GM12873 (cell line): ENCODE data around the gene CXCL17.

Source experiments
- CTCF ChIP-seq: IDR thresholded peaks from 2 replicates; pipeline ENCODE4 v1.5.1; 2012; ENCODE audit warnings: low read depth, mild to moderate bottlenecking, moderate library complexity, low read length, control low read depth; ENCODE audit not compliant: insufficient read depth; ENCODE audit errors: missing control alignments

Gene CXCL17

GRCh38 chr19:42411581-42412178 lies 31.1 kb downstream of the CXCL17 start:
- no peak for TF ChIP-seq CTCF

DNA sequence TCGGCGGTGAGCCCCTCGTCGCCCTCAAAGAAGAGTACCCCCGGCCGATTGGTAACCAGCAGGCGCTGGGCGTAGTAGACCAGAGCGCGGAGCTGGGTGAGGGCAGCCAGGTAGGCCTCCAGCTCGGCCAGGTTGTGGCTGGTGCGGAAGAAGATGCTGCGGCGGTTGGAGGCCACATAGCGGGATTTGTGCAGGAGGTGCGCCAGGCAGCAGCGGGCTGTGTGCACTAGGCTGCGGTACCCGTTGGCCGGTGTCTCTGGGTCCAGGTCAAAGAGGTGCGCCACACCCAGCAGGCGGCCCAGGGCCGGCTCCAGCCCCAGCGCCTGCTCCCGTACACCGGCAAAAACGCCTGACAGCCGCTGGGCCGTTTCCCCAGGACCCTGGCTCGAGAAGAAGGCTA lies 32.4 kb downstream of the CXCL17 start:
- no peak for TF ChIP-seq CTCF

DNA sequence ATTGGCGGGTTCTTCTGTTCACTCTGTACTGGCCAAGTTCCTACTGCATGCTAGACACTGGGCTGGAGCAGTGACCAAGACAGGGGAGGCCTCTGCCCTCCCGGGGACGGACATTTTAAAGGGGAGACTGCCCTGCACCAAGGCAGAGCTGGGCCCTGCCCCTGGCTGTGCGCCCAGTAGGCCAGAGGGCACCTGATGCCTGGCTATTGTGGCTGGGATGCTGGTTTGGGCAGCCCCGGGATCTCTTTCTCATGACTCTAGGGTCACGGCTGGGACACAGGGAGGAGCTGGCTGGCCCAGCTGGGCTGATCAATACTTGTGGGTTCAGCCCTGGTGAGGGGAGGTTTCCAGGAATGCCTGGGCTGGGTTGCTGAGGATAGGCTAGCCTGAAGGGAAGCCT lies 33.3 kb downstream of the CXCL17 start:
- TF ChIP-seq CTCF = no peak

DNA sequence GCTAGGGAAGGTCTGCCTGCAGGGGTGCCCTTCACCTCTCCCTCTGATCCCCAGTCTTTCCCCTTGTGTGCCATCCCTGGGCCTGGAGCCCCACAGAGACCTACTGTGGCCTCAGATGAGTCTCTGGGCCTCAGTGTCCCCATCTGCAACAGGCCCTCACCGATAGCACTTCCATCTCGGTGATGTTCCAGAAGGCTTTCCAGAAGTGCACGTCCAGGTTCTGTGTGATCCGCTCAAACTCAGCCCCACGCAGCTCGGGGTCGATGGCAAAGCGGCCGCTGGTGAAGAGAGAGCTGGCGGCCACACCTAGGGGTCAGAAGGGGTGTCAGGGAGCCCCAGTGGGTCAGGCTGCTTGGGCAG lies 35.0 kb downstream of the CXCL17 start:
- TF ChIP-seq CTCF = no peak

GRCh38 chr19:42407085-42407815 lies 35.5 kb downstream of the CXCL17 start:
- TF ChIP-seq CTCF = no peak

DNA sequence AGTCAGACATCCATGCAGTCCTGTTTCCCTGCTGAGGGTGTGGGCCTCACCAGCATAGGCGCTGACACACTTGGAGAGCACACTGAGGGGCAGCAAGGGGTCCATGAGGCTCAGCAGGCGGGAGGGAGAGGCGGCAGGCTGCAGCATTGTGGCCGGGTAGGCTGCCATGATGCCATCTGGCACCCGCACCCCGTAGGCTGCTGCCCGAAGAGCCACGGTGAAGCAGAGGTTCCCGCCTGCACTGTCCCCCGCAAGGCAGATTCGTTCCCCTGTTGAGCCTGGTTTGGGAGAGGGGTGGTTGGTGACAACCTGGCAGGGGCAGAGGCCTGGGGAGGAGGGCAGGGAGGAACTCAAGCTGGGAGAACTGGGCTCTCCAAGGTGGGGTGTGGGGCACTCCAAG lies 36.6 kb downstream of the CXCL17 start:
- no peak for TF ChIP-seq CTCF

DNA sequence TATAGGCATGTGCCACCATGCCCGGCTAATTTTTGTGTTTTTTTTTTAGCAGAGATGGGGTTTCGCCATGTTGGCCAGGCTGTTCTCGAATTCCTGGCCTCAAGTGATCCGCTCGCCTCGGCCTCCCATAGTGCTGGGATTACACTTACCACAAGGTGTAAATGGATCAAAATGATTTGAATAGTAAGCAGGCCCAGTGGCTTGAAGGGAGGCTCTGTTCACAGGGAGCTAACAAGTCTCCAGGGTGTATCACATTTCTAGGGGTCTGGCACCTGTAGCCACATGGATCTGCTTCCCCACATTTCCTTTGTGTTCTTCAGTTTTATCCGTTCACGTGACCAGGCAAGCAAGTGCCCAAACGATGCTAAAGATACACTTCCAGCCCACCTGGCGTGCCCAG lies 39.2 kb downstream of the CXCL17 start:
- no peak for TF ChIP-seq CTCF
